Uterus (tissue), 2 donors: ENCODE data around the gene SMCO4.

Source experiments
- POLR2A ChIP-seq, 2 donors: fragments of 450-650 bp; IDR thresholded peaks; one replicate each; pipeline ENCODE4 v1.6.1; 2016; ENCODE audit warnings: antibody characterized with exemption in 2 of 2, mild to moderate bottlenecking in 1 of 2, moderate library complexity in 1 of 2
- TF ChIP-seq, protein P1 (sequence below), 4 experiments: fragments of 200-600 bp in 2 of 4; fragments of 450-650 bp in 2 of 4; sonication (generic) in 2 of 4; IDR thresholded peaks; one replicate each; pipeline ENCODE4 v1.5.1; 2016 to 2019; ENCODE audit warnings: antibody characterized with exemption in 4 of 4, mild to moderate bottlenecking in 2 of 4, moderate library complexity in 1 of 4

DNA sequence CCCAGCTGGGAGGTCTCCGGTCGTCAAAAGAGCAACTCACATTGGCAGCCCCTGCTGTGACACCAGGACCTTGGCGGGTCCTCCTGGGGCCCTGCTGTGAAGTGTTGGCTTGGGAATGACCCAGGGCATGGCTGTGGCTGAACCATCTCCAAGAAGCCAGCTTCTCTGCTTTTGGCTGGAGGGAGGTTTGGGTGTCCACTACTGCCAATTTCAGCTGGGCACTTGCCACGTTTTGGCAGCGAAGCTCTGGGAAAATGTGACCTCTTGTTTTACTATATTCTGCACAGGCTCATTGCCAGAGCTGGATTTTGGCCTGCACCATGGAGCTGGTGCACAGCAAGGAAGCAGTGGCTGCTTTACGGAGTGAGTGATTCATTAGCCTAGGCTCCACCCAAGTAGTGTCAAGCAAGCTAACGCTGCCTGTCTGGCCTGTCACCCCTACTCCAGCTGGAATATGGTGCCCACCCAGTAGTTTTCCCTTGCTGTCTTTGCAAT is 24.3 kb upstream of the SMCO4 start:
- TF ChIP-seq, protein P1, sequence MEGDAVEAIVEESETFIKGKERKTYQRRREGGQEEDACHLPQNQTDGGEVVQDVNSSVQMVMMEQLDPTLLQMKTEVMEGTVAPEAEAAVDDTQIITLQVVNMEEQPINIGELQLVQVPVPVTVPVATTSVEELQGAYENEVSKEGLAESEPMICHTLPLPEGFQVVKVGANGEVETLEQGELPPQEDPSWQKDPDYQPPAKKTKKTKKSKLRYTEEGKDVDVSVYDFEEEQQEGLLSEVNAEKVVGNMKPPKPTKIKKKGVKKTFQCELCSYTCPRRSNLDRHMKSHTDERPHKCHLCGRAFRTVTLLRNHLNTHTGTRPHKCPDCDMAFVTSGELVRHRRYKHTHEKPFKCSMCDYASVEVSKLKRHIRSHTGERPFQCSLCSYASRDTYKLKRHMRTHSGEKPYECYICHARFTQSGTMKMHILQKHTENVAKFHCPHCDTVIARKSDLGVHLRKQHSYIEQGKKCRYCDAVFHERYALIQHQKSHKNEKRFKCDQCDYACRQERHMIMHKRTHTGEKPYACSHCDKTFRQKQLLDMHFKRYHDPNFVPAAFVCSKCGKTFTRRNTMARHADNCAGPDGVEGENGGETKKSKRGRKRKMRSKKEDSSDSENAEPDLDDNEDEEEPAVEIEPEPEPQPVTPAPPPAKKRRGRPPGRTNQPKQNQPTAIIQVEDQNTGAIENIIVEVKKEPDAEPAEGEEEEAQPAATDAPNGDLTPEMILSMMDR (IDR thresholded peaks at IDR 0.05) = no peak
- no peak for TF ChIP-seq POLR2A (IDR thresholded peaks at IDR 0.05)
